Mucosa of rectum (tissue), 2 donors: ENCODE data around the gene FMO2.

Experiments
- H3K27ac ChIP-seq, 2 donors: one replicate each; pipeline ENCODE4 v1.7.0; 2013; ENCODE audit warnings: inconsistent platforms in 2 of 2, low read depth in 2 of 2, low read length in 2 of 2
- H3K27me3 ChIP-seq, 2 donors: one replicate each; pipeline ENCODE4 v1.7.0; 2013; ENCODE audit warnings: low read length in 2 of 2; ENCODE audit not compliant: control insufficient read depth in 2 of 2, insufficient read depth in 2 of 2
- H3K36me3 ChIP-seq, 2 donors: one replicate each; pipeline ENCODE4 v1.7.0; 2013; ENCODE audit warnings: low read length in 2 of 2; ENCODE audit not compliant: control insufficient read depth in 2 of 2, insufficient read depth in 2 of 2
- H3K4me1 ChIP-seq, 2 donors: one replicate each; pipeline ENCODE4 v1.7.0; 2013; ENCODE audit warnings: low read length in 2 of 2, mild to moderate bottlenecking in 1 of 2; ENCODE audit not compliant: control insufficient read depth in 2 of 2, insufficient read depth in 2 of 2
- H3K4me3 ChIP-seq, 2 donors: one replicate each; pipeline ENCODE4 v1.7.0; 2013; ENCODE audit warnings: low read length in 2 of 2
- H3K9ac ChIP-seq, 2 donors: one replicate each; pipeline ENCODE4 v1.7.0; 2013; ENCODE audit warnings: low read length in 2 of 2, low read depth in 1 of 2, mild to moderate bottlenecking in 1 of 2
- H3K9me3 ChIP-seq, 2 donors: one replicate each; pipeline ENCODE4 v1.7.0; 2013; ENCODE audit warnings: low read length in 2 of 2; ENCODE audit not compliant: control insufficient read depth in 2 of 2
- donor health status: healthy.
- donor health status: Normal muscosa, but diverticular disease.

Gene FMO2

GRCh38 chr1:171185091-171185490 lies at the start of gene FMO2:
Gene FMO2, plus strand, starts transcription at chr1:171185300. Its CDS starts 414 bp downstream, at chr1:171185714.
- no peak within 1 kb of the TSS for H3K27ac ChIP-seq

GRCh38 chr1:171137580-171137979 lies 47.5 kb upstream of the FMO2 start:
- H3K27me3 ChIP-seq, result no peaks in the 10 kb centered on the region
- H3K4me3 ChIP-seq, result no peak overlapping the region

More at GRCh38 chr1:171185091-171185490, at the start of gene FMO2:
- Histone ChIP-seq H3K36me3 (no peaks in the 10 kb centered on the region), H3K27me3 (no peaks in the 10 kb centered on the region), H3K9me3 (no peaks in the 10 kb centered on the region), H3K4me1 (peaks cover 0 to 1% of the 10 kb centered on the region in 2 donors), H3K4me3 (no peak within 1 kb of the TSS), H3K9ac (no peak within 1 kb of the TSS)

GRCh38 chr1:171138980-171139379 lies 46.1 kb upstream of the FMO2 start:
- H3K27ac ChIP-seq, result no peak overlapping the region
- no peaks in the 10 kb centered on the region for H3K9me3 ChIP-seq
- H3K4me1 ChIP-seq, result no peaks in the 10 kb centered on the region

More at GRCh38 chr1:171137580-171137979, 47.5 kb upstream of the FMO2 start:
- Histone ChIP-seq H3K9ac (no peak overlapping the region), H3K36me3 (no peaks in the 10 kb centered on the region), H3K27ac (no peak overlapping the region), H3K4me1 (no peaks in the 10 kb centered on the region), H3K9me3 (no peaks in the 10 kb centered on the region)

GRCh38 chr1:171139890-171140289 lies 45.2 kb upstream of the FMO2 start:
- no peaks in the 10 kb centered on the region for H3K36me3 ChIP-seq
- no peaks in the 10 kb centered on the region for H3K9me3 ChIP-seq
- H3K9ac ChIP-seq, result no peak overlapping the region
- no peaks in the 10 kb centered on the region for H3K4me1 ChIP-seq
- H3K27ac ChIP-seq, result peak overlapping the region in 1 of 2 donors; percentile 35
- H3K27me3 ChIP-seq, result no peaks in the 10 kb centered on the region
- no peak overlapping the region for H3K4me3 ChIP-seq

More at GRCh38 chr1:171138980-171139379, 46.1 kb upstream of the FMO2 start:
- Histone ChIP-seq H3K27me3 (no peaks in the 10 kb centered on the region), H3K9ac (no peak overlapping the region), H3K4me3 (no peak overlapping the region), H3K36me3 (no peaks in the 10 kb centered on the region)

GRCh38 chr1:171140401-171140800 lies 44.7 kb upstream of the FMO2 start:
- no peaks in the 10 kb centered on the region for H3K4me1 ChIP-seq
- H3K9me3 ChIP-seq, result no peaks in the 10 kb centered on the region
- H3K27me3 ChIP-seq, result no peaks in the 10 kb centered on the region
- no peaks in the 10 kb centered on the region for H3K36me3 ChIP-seq
- no peak overlapping the region for H3K9ac ChIP-seq
- no peak overlapping the region for H3K4me3 ChIP-seq
- H3K27ac ChIP-seq, result peak overlapping the region in 1 of 2 donors; percentile 35

GRCh38 chr1:171140956-171141687 lies 44.0 kb upstream of the FMO2 start:
- Histone ChIP-seq H3K4me3 (no peak overlapping the region), H3K36me3 (no peaks in the 10 kb centered on the region), H3K27ac (peak overlapping the region in 1 of 2 donors; percentile 55), H3K27me3 (no peaks in the 10 kb centered on the region), H3K4me1 (no peaks in the 10 kb centered on the region), H3K9ac (no peak overlapping the region), H3K9me3 (no peaks in the 10 kb centered on the region)

GRCh38 chr1:171141688-171142415 lies 43.2 kb upstream of the FMO2 start:
- Histone ChIP-seq H3K9ac (no peak overlapping the region), H3K4me1 (no peaks in the 10 kb centered on the region), H3K36me3 (no peaks in the 10 kb centered on the region), H3K27me3 (no peaks in the 10 kb centered on the region), H3K4me3 (no peak overlapping the region), H3K9me3 (no peaks in the 10 kb centered on the region), H3K27ac (peak overlapping the region; percentile 49 to 55)

- Histone ChIP-seq H3K9me3 (no peaks in the 10 kb centered on the region), H3K9ac (no peak overlapping the region), H3K4me1 (no peaks in the 10 kb centered on the region), H3K27me3 (no peaks in the 10 kb centered on the region), H3K27ac (peak overlapping the region; percentile 49 to 61), H3K36me3 (no peaks in the 10 kb centered on the region), H3K4me3 (peak overlapping the region in 1 of 2 donors; percentile 16)
These were observed 42.4 kb upstream of the FMO2 start for GRCh38 chr1:171142416-171143385.

- H3K4me3 ChIP-seq, result no peak overlapping the region
- no peaks in the 10 kb centered on the region for H3K9me3 ChIP-seq
- no peak overlapping the region for H3K27ac ChIP-seq
- H3K36me3 ChIP-seq, result no peaks in the 10 kb centered on the region
- no peaks in the 10 kb centered on the region for H3K27me3 ChIP-seq
- no peak overlapping the region for H3K9ac ChIP-seq
- H3K4me1 ChIP-seq, result no peaks in the 10 kb centered on the region
These were observed 34.9 kb upstream of the FMO2 start for GRCh38 chr1:171150156-171150555.
